Naive thymus-derived CD4-positive, alpha-beta T cell (primary cell): ENCODE results near the gene NOVA2. TPM values are rescaled to one million over a fixed set of nuclear protein-coding genes. Genes with fewer than 3 reads are reported as not detected.
A peak's percentile ranks its signal among the peaks of the same experiment; 100 is the strongest.

ENCODE experiments used
- ATAC-seq: fragments of 150-1000 bp; cut with Tn5 transposase; 2 replicates; pipeline ENCODE4 v1.10.0; 2021; ENCODE audit warnings: mild to moderate bottlenecking, moderate library complexity
- CTCF ChIA-PET: fragments of 350-600 bp; sonication (Branson Sonifier 250); formaldehyde crosslinking; loops from one replicate; lab custom pipeline; 2021; ENCODE audit warnings: antibody characterized with exemption; lab: Charles Lee
- POLR2A ChIA-PET: fragments of 350-600 bp; sonication (Branson Sonifier 250); formaldehyde crosslinking; loops from one replicate; lab custom pipeline; 2021; ENCODE audit warnings: antibody characterized with exemption, inconsistent platforms; lab: Charles Lee
- DNase-seq, 9 donors: peaks; one replicate each; pipeline versions ENCODE4 v3.0.0 to v3.0.0-alpha.2; 2020 to 2022; ENCODE audit warnings: mixed read lengths in 1 of 9
- H3K27ac ChIP-seq: one replicate; pipeline ENCODE4 v1.7.0; 2013; ENCODE audit warnings: mild to moderate bottlenecking, low read depth, low read length, moderate library complexity
- H3K27me3 ChIP-seq, 2 donors: one replicate each; pipeline ENCODE4 v1.7.0; 2013; ENCODE audit warnings: low read length in 2 of 2, mild to moderate bottlenecking in 2 of 2, moderate library complexity in 2 of 2; ENCODE audit not compliant: control insufficient read depth in 2 of 2, insufficient read depth in 2 of 2
- H3K36me3 ChIP-seq, 3 experiments: 1 replicate in 2 of 3; 2 replicates in 1 of 3; pipeline ENCODE4 v1.7.0; 2013; ENCODE audit warnings: low read length in 3 of 3, mild to moderate bottlenecking in 3 of 3, moderate library complexity in 1 of 3; ENCODE audit not compliant: insufficient read depth in 3 of 3, control insufficient read depth in 2 of 3
- H3K4me1 ChIP-seq, 2 donors: one replicate each; pipeline ENCODE4 v1.7.0; 2013; ENCODE audit warnings: low read length in 2 of 2, mild to moderate bottlenecking in 2 of 2, moderate library complexity in 1 of 2; ENCODE audit not compliant: control insufficient read depth in 2 of 2, insufficient read depth in 2 of 2
- H3K4me3 ChIP-seq: 2 replicates; pipeline ENCODE4 v1.7.0; 2013; ENCODE audit warnings: mild to moderate bottlenecking, low read length
- H3K9me3 ChIP-seq, 3 experiments: 1 replicate in 2 of 3; 2 replicates in 1 of 3; pipeline ENCODE4 v1.7.0; 2013; ENCODE audit warnings: low read length in 3 of 3; ENCODE audit not compliant: control insufficient read depth in 2 of 3
- H3K27ac Mint-ChIP-seq, 9 donors: one replicate each; pipeline ENCODE4 v1.8.0; 2020 to 2022; ENCODE audit warnings: mixed read lengths in 9 of 9, mild to moderate bottlenecking in 8 of 9, moderate library complexity in 5 of 9, inconsistent platforms in 2 of 9
- H3K27me3 Mint-ChIP-seq, 5 donors: one replicate each; pipeline ENCODE4 v1.8.0; 2021 to 2022; ENCODE audit warnings: mixed read lengths in 5 of 5, mild to moderate bottlenecking in 1 of 5
- H3K36me3 Mint-ChIP-seq, 5 donors: one replicate each; pipeline ENCODE4 v1.8.0; 2020 to 2022; ENCODE audit warnings: mixed read lengths in 5 of 5, mild to moderate bottlenecking in 3 of 5, inconsistent platforms in 1 of 5
- H3K4me1 Mint-ChIP-seq, 7 donors: one replicate each; pipeline ENCODE4 v1.8.0; 2020 to 2022; ENCODE audit warnings: mixed read lengths in 7 of 7, mild to moderate bottlenecking in 3 of 7, inconsistent platforms in 1 of 7
- H3K4me3 Mint-ChIP-seq, 10 donors: one replicate each; pipeline ENCODE4 v1.8.0; 2020 to 2022; ENCODE audit warnings: mild to moderate bottlenecking in 10 of 10, mixed read lengths in 10 of 10, moderate library complexity in 6 of 10, inconsistent platforms in 2 of 10
- H3K9me3 Mint-ChIP-seq, 11 donors: one replicate each; pipeline ENCODE4 v1.8.0; 2020 to 2022; ENCODE audit warnings: mixed read lengths in 11 of 11, mild to moderate bottlenecking in 4 of 11, inconsistent platforms in 1 of 11, moderate library complexity in 1 of 11
- intact Hi-C, 2 donors: fragments of 100-400 bp; cut with micrococcal nuclease; formaldehyde crosslinking; loops; one replicate each; pipeline ENCODE4 v1.15.1; 2023
- polyA plus RNA-seq, 2 donors: library from polyadenylated mRNA; unstranded; fragments of 300-500 nt; fragmentation: Illumina TruSeq; gene quantifications; one replicate each; pipeline ENCODE4 v1.2.3, GENCODE V29; 2021
- total RNA-seq, 6 experiments: library from RNA in 5 of 6; stranded (reverse) in 5 of 6; gene quantifications; 1 replicate in 5 of 6; 2 replicates in 1 of 6; pipeline ENCODE4 v1.2.3 and lab custom pipeline; 2021 to 2026

NOVA2 gene
- total and polyA plus RNA-seq, 7 experiments from 2014 or later: 0.19 TPM; not detected in 6

DNA sequence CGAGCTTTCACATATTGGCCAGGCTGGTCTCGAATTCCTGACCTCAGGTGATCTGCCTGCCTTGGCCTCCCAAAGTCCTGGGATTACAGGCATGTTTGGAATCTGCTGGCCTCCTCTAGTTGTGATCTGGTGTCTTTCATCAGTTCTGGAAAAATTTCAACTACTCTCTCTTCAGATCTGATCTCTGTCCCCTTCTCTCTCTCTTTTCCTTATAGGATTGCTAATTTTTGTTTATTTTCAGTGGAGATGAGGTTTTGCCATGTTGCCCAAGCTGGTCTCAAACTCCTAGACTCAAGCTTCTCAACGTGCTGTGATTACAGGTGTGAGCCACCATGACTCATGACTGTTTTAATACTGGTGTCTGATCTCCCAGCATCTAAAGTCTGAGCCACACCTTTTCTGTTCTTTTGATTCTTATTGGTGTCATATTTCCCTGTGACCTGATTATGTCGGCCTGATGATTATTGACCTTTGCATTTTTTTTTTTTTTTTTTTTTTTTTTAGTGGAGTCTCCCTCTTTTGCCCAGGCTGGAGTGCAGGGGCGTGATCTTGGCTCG, 48.7 kb downstream of the NOVA2 start:
- Histone ChIP-seq H3K4me3 (no peak overlapping the region), H3K27ac (no peak overlapping the region), H3K36me3 (no peaks in the 10 kb centered on the region), H3K27me3 (no peaks in the 10 kb centered on the region), H3K9me3 (no peaks in the 10 kb centered on the region), H3K4me1 (peaks cover 4 to 5% of the 10 kb centered on the region in 2 donors)
- ChIA-PET POLR2A (no interaction called here), CTCF (interaction anchor here (0.6 kb wide), 1 partner anchor 19 kb away, joined by 6 read pairs; no protein-coding TSS in a partner anchor)
- intact Hi-C loops: loop anchor here in 1 of 2 donors (5.0 kb wide), 1 partner anchor 92 kb away; no protein-coding TSS in a partner anchor
- Mint-ChIP-seq H3K27ac (no peak overlapping the region), H3K9me3 (peaks cover 0 to 2% (median 0%) of the 10 kb centered on the region in 11 donors), H3K4me1 (peaks cover 4 to 38% (median 6%) of the 10 kb centered on the region in 7 donors), H3K27me3 (peaks cover 0 to 6% (median 0%) of the 10 kb centered on the region in 5 donors), H3K4me3 (no peak overlapping the region), H3K36me3 (peaks cover 0 to 2% (median 0%) of the 10 kb centered on the region in 5 donors)
- ATAC-seq (no peak), DNase-seq (no peak)

DNA sequence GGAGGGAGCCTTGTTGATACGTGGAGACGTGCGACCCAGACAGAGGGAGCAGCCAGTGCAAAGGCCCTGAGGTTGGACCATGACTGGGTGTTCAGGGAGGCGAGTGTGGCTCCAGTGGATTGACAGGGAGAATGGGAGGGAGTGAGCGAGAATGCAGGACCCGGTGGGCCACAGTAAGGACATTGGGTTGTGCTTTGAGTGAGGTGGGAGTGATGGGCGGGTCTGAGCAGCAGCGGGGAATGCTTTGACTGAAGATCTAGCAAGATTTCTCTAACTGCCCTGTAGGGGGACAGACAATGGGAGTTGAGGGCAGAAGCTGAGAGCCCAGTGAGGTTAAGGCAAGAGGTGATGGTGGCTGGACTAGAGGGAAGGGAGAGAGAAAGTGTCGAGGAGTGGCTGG, 51.4 kb downstream of the NOVA2 start:
- H3K9me3 Mint-ChIP-seq: peaks cover 0 to 2% (median 0%) of the 10 kb centered on the region in 11 donors
- no peak overlapping the region for H3K4me3 ChIP-seq
- no peaks in the 10 kb centered on the region for H3K36me3 Mint-ChIP-seq
- H3K27ac Mint-ChIP-seq: peak overlapping the region in 1 of 9 donors; percentile 68
- no peak for ATAC-seq
- peaks cover 0 to 38% (median under 1%) of the 10 kb centered on the region in 7 donors for H3K4me1 Mint-ChIP-seq
- intact Hi-C loops: no loop called here
- no peak for DNase-seq
- ChIA-PET CTCF (no interaction called here), POLR2A (interaction anchor here (0.7 kb wide), 1 partner anchor 564 kb away, joined by 3 read pairs; no protein-coding TSS in a partner anchor)
- no peaks in the 10 kb centered on the region for H3K36me3 ChIP-seq
- H3K4me1 ChIP-seq: no peaks in the 10 kb centered on the region
- no peak overlapping the region for H3K4me3 Mint-ChIP-seq
- H3K27me3 ChIP-seq: no peaks in the 10 kb centered on the region
- H3K27ac ChIP-seq: no peak overlapping the region
- H3K27me3 Mint-ChIP-seq: peaks cover 0 to 5% (median 0%) of the 10 kb centered on the region in 5 donors
- H3K9me3 ChIP-seq: no peaks in the 10 kb centered on the region

DNA sequence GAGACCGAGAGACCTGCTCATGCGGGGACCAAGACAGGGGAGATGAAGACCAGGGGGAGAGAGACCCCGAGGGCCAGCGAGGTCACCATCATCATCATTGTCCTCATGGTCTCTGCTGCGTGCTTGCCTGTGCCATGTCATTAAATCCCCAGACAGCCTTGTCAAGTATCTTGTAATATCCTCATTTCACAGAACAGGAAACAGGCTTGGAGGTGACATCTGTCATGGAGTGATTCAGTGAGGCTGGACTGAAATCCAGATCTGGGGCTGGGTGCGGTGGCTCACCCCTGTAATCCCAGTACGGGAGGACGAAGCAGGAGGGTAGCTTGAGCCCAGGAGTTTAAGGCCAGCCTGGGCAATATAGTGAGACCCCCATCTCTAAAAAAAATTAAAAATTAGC, 53.2 kb downstream of the NOVA2 start:
- Histone ChIP-seq H3K27ac (no peak overlapping the region), H3K36me3 (no peaks in the 10 kb centered on the region), H3K4me1 (no peaks in the 10 kb centered on the region), H3K4me3 (no peak overlapping the region), H3K27me3 (no peaks in the 10 kb centered on the region), H3K9me3 (no peaks in the 10 kb centered on the region)
- ChIA-PET POLR2A (no interaction called here), CTCF (no interaction called here)
- H3K4me3 Mint-ChIP-seq: peak overlapping the region in 1 of 10 donors; percentile 60
- no peak for ATAC-seq
- H3K9me3 Mint-ChIP-seq: peaks cover 0 to 2% (median 0%) of the 10 kb centered on the region in 11 donors
- H3K27ac Mint-ChIP-seq: peak overlapping the region in 1 of 9 donors; percentile 75
- H3K4me1 Mint-ChIP-seq: peaks cover 0 to 45% (median 0%) of the 10 kb centered on the region in 7 donors
- intact Hi-C loops: no loop called here
- H3K36me3 Mint-ChIP-seq: no peaks in the 10 kb centered on the region
- no peak for DNase-seq
- H3K27me3 Mint-ChIP-seq: peaks cover 0 to 9% (median 2%) of the 10 kb centered on the region in 5 donors

DNA sequence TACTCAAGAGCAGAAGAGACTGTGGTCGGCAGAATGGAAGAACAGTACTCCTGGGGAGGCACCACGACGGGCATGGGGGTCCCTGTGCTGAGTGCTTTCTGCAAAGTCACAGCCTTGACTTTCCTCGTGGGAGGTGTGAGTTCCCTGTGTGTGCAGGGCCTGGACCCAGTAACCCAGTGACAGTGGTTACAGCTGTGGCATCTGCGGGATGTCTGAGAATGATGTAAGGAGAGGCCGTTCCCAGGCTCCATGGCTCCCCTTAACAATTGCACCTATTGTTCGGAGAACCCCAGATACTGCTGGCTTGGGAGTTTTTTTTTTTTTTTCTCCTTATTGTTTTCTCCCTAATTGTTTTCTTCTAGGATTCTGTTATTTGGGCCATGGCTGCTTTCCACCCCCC, 54.0 kb downstream of the NOVA2 start:
- ChIA-PET POLR2A (no interaction called here), CTCF (no interaction called here)
- H3K9me3 ChIP-seq: no peaks in the 10 kb centered on the region
- H3K4me3 ChIP-seq: no peak overlapping the region
- H3K27ac Mint-ChIP-seq: peak overlapping the region in 1 of 9 donors; percentile 23
- H3K27me3 Mint-ChIP-seq: peaks cover 0 to 9% (median 4%) of the 10 kb centered on the region in 5 donors
- intact Hi-C loops: no loop called here
- DNase-seq: no peak
- no peaks in the 10 kb centered on the region for H3K4me1 ChIP-seq
- H3K4me1 Mint-ChIP-seq: peaks cover 0 to 42% (median 0%) of the 10 kb centered on the region in 7 donors
- no peak overlapping the region for H3K27ac ChIP-seq
- H3K36me3 ChIP-seq: no peaks in the 10 kb centered on the region
- ATAC-seq: no peak
- H3K36me3 Mint-ChIP-seq: no peaks in the 10 kb centered on the region
- H3K4me3 Mint-ChIP-seq: peak overlapping the region in 1 of 10 donors; percentile 2
- peaks cover 0 to 2% (median 0%) of the 10 kb centered on the region in 11 donors for H3K9me3 Mint-ChIP-seq
- no peaks in the 10 kb centered on the region for H3K27me3 ChIP-seq

DNA sequence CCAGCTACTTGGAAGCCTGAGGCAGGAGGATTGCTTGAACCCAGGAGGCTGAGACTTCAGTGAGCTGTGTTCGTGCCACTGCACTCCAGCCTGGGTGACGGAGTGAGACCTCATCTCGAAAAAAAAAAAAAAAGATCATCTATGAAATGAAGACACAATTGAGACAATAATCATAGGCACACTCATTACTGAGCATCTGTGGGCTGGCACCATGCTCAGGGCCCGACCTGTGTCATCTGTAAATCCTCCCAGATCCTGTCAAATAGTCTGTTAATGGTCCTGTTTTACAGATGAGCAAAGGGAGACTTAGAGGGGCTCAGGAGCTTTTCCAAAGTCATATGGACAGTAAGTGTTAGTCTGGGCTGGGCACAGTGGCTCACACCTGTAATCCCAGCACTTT, 54.9 kb downstream of the NOVA2 start:
- Histone ChIP-seq H3K27ac (no peak overlapping the region), H3K4me1 (no peaks in the 10 kb centered on the region), H3K9me3 (no peaks in the 10 kb centered on the region), H3K4me3 (no peak overlapping the region), H3K36me3 (no peaks in the 10 kb centered on the region), H3K27me3 (no peaks in the 10 kb centered on the region)
- ChIA-PET CTCF (no interaction called here), POLR2A (no interaction called here)
- intact Hi-C loops: no loop called here
- H3K4me3 Mint-ChIP-seq: peak overlapping the region in 1 of 10 donors; percentile 33
- peaks cover 0 to 10% (median 6%) of the 10 kb centered on the region in 5 donors for H3K27me3 Mint-ChIP-seq
- peaks cover 0 to 2% (median 0%) of the 10 kb centered on the region in 11 donors for H3K9me3 Mint-ChIP-seq
- DNase-seq (no peak), ATAC-seq (no peak)
- peak overlapping the region in 1 of 9 donors; percentile 84 for H3K27ac Mint-ChIP-seq
- no peaks in the 10 kb centered on the region for H3K36me3 Mint-ChIP-seq
- H3K4me1 Mint-ChIP-seq: peaks cover 0 to 42% (median 0%) of the 10 kb centered on the region in 7 donors

DNA sequence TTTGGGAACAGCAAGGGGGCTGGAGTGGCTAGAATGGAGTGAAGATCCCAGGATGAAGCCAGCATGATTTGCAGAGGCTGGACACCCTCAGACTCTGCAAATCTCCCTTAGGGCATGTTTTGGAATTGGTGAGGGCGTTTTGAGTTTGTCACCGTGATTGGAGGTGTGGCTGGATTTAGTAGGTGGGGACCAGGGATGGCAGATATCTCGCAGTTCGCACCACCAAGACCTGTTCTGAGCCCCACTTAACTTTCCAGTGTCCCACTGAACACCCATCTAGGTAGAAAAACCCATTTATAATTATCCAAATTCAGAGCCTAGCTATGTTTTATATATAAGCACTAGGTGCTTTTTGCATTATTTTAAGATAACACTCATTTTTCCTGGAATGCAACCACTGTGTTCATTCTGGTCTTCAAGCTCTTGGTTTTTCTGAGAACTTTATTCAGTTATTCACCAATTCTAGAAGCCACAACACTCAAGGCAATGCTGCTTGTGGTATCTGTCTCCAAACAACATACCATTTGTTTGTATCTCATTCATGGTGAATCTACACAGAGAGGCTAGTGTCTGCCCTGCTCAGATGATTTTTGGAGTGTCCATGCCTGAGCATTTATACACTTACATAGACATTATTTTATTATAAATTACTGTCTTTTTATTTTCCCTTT, 56.1 kb downstream of the NOVA2 start:
- H3K36me3 Mint-ChIP-seq: no peaks in the 10 kb centered on the region
- Histone ChIP-seq H3K36me3 (no peaks in the 10 kb centered on the region), H3K9me3 (no peaks in the 10 kb centered on the region), H3K27me3 (no peaks in the 10 kb centered on the region), H3K4me3 (no peak overlapping the region), H3K27ac (no peak overlapping the region), H3K4me1 (no peaks in the 10 kb centered on the region)
- no peak for ATAC-seq
- peaks cover 0 to 42% (median 0%) of the 10 kb centered on the region in 7 donors for H3K4me1 Mint-ChIP-seq
- POLR2A ChIA-PET: no interaction called here
- peaks cover 5 to 21% (median 17%) of the 10 kb centered on the region in 5 donors for H3K27me3 Mint-ChIP-seq
- CTCF ChIA-PET: no interaction called here
- intact Hi-C loops: loop anchor here in 1 of 2 donors (1.0 kb wide), 2 partner anchors 14 to 78 kb away; partner anchors contain the start of gene CCDC61
- peaks cover 0 to 2% (median 0%) of the 10 kb centered on the region in 11 donors for H3K9me3 Mint-ChIP-seq
- H3K27ac Mint-ChIP-seq: peak overlapping the region in 1 of 9 donors; percentile 92
- peak overlapping the region in 1 of 10 donors; percentile 67 for H3K4me3 Mint-ChIP-seq
- no peak for DNase-seq
